K562 (cell line): ENCODE data around the gene ELMO1. TPM values are rescaled to one million over a fixed set of nuclear protein-coding genes. Genes with fewer than 3 reads are reported as not detected.

Source experiments
- HOMEZ ChIP-seq: fragments of 250-450 bp; sonication (Bioruptor Pico); IDR thresholded peaks from 2 replicates; pipeline ENCODE4 v1.4.0; 2020; ENCODE audit warnings: mild to moderate bottlenecking, moderate library complexity
- MIER1 ChIP-seq: fragments of 450-650 bp; IDR thresholded peaks from 2 replicates; pipeline ENCODE4 v1.6.1; 2016; ENCODE audit warnings: antibody characterized with exemption, mild to moderate bottlenecking, low read depth
- RERE ChIP-seq: sonication (generic); formaldehyde crosslinking; IDR thresholded peaks from 2 replicates; pipeline ENCODE4 v1.8.0; 2023; ENCODE audit warnings: missing genetic modification reagents, mild to moderate bottlenecking, borderline replicate concordance
- polyA plus RNA-seq, 8 experiments: library from polyadenylated mRNA; depleted of rRNA in 4 of 8; stranded (reverse) in 5 of 8; unstranded in 3 of 8; fragments of >200 nt; fragmentation: Nextera tagmentation in 2 of 8; fragmentation: Illumina TruSeq in 1 of 8; extraction: Ambion mirVana in 2 of 8; extraction: Trizol in 1 of 8; gene quantifications; 2 replicates each; pipeline versions ENCODE4 v1.2.1 to v1.2.3, GENCODE V29; 2011 to 2014; ENCODE audit warnings: inconsistent platforms in 1 of 8, missing spikeins in 1 of 8
- total RNA-seq, 7 experiments: library from RNA; depleted of rRNA in 6 of 7; stranded (reverse); fragments of >200 nt in 6 of 7; fragmentation: Illumina TruSeq in 2 of 7; extraction: Trizol in 2 of 7; gene quantifications; 2 replicates each; pipeline versions ENCODE4 v1.2.1 to v1.2.3, GENCODE V29; 2011 to 2021; ENCODE audit warnings: low replicate concordance in 1 of 7
- TF ChIP-seq, protein P1 (sequence below): sonication (generic); formaldehyde crosslinking; IDR thresholded peaks from 2 replicates; pipeline ENCODE4 v1.8.1; 2022; ENCODE audit warnings: missing genetic modification reagents
- TF ChIP-seq, protein P2 (sequence below): sonication (generic); formaldehyde crosslinking; IDR thresholded peaks from 2 replicates; pipeline ENCODE4 v1.8.0; 2023; ENCODE audit warnings: mild to moderate bottlenecking, missing genetic modification reagents

Gene ELMO1
- total and polyA plus RNA-seq, 9 of the 15 experiments (the other 6 are each of a cell fraction or from before 2014, with no cell fraction given) = 0.36 to 7.2 (median 3.6) TPM

DNA sequence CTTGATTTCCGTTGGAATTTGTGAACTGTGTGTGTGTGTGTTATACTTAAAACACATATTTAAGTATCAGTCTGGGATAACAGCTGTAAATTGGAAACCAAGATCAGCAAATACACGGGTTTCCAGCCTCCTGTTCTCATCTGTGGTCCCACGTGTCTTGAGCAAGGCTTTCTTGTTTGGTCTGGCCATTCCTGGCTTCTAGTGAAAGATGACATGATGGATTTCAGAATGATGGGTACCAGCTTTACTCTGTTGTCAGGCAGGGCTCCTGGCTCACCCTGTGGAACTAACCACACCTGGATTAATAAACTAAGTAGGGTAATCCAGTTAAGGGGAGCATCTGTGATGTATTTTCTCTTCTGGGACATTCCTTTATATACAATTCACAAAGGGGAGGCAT, 378.2 kb downstream of the ELMO1 start (continued):
- TF ChIP-seq RERE (CRISPR knock-in tag) (no peak), HOMEZ (CRISPR knock-in tag) (no peak), MIER1 (no peak)
- TF ChIP-seq, protein P1, sequence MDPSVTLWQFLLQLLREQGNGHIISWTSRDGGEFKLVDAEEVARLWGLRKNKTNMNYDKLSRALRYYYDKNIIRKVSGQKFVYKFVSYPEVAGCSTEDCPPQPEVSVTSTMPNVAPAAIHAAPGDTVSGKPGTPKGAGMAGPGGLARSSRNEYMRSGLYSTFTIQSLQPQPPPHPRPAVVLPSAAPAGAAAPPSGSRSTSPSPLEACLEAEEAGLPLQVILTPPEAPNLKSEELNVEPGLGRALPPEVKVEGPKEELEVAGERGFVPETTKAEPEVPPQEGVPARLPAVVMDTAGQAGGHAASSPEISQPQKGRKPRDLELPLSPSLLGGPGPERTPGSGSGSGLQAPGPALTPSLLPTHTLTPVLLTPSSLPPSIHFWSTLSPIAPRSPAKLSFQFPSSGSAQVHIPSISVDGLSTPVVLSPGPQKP (CRISPR knock-in tag) = no peak
- TF ChIP-seq, protein P2, sequence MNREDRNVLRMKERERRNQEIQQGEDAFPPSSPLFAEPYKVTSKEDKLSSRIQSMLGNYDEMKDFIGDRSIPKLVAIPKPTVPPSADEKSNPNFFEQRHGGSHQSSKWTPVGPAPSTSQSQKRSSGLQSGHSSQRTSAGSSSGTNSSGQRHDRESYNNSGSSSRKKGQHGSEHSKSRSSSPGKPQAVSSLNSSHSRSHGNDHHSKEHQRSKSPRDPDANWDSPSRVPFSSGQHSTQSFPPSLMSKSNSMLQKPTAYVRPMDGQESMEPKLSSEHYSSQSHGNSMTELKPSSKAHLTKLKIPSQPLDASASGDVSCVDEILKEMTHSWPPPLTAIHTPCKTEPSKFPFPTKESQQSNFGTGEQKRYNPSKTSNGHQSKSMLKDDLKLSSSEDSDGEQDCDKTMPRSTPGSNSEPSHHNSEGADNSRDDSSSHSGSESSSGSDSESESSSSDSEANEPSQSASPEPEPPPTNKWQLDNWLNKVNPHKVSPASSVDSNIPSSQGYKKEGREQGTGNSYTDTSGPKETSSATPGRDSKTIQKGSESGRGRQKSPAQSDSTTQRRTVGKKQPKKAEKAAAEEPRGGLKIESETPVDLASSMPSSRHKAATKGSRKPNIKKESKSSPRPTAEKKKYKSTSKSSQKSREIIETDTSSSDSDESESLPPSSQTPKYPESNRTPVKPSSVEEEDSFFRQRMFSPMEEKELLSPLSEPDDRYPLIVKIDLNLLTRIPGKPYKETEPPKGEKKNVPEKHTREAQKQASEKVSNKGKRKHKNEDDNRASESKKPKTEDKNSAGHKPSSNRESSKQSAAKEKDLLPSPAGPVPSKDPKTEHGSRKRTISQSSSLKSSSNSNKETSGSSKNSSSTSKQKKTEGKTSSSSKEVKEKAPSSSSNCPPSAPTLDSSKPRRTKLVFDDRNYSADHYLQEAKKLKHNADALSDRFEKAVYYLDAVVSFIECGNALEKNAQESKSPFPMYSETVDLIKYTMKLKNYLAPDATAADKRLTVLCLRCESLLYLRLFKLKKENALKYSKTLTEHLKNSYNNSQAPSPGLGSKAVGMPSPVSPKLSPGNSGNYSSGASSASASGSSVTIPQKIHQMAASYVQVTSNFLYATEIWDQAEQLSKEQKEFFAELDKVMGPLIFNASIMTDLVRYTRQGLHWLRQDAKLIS (CRISPR knock-in tag) = no peak
- TF ChIP-seq, all 486 proteins: peak for 0
